HG03196 (cell line): ENCODE measurements around the gene KRT5.
"Not testable (repeated sequence)": the region's sequence is repeated elsewhere in the genome, so short reads cannot be mapped to it uniquely, and the experiment has no call there.

Experiments used
- ATAC-seq: cut with Tn5 transposase; IDR thresholded peaks from one replicate; pipeline ENCODE4 v1.9.1; 2021; ENCODE audit not compliant: unreplicated experiment

The KRT5 gene

GRCh38 chr12:52497975-52498374 lies 22.2 kb downstream of the KRT5 start:
- ATAC-seq, result no peak

DNA sequence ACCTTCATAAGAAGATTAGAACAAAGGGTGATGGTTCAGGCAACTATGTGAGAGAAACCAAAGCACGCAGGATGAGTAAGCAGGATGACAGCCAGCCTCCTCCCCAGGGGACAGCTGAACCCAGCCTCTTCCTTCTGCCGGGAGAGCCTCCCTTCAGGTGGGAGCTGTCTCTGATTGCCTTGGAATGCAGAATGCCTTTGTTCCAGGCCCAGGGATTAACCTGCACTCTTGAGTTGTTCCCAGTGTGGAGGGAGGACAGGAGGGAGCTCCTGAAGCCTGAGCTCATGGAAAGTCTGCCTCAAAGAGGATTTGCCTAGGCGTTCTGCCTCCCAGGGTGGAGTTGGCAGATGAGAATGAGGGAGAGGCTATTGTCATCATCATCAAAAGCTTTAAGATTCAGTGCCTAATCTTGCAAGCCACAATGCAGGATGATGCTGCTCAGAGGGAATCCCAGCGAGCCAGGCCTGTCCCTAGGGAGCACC lies 23.6 kb downstream of the KRT5 start:
- ATAC-seq, result no peak

GRCh38 chr12:52496054-52496453 lies 24.1 kb downstream of the KRT5 start:
- no peak for ATAC-seq

DNA sequence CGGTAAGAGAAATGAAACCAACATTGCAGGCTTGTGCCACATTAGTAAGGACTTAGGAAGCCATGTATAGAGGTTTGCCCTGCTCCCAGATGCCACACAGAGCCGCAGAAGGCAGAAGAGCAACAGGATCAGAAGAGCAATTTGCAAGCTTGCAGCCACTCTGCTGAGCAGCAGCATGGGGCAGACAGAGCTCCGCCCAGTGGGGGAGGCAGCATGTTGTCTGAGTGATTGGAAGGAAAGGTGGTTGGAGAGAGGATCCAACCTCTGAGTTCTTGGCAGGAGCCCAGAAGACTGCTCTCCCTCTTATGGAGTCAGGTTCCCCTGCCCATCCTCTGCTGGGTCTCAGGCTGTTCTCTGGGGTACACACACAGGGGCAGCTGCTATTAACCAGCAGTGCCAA lies 24.8 kb downstream of the KRT5 start:
- no peak for ATAC-seq

- ATAC-seq, result no peak
These were observed 25.7 kb downstream of the KRT5 start for GRCh38 chr12:52494518-52494917.

- ATAC-seq, result no peak
These were observed 26.1 kb downstream of the KRT5 start for GRCh38 chr12:52494100-52494499.

DNA sequence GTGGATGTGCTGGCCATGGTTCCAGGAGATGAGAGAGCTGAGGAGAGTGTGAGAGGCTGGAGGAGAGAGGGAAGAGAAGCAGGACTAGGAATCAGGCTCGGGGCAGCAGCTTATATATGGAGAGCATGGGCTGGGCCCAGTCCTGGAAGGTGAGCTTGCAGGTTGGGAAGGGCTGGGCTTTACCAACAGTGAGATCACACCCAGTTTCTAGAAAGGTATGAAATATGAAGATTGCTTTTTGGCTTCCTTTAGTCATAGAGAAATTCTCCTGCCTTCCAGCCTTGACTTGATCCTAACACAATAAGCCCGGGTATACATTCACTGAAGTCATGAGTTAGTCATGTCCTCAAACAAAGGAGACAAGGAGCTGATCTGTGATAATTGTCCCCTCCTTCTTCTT lies 27.0 kb downstream of the KRT5 start, which contains the start of gene KRT6A:
Gene KRT6A, minus strand, starts transcription at position 86 of the 400 bp plus-strand sequence. Its CDS starts 69 bp downstream, at position 17.
- no peak for ATAC-seq

DNA sequence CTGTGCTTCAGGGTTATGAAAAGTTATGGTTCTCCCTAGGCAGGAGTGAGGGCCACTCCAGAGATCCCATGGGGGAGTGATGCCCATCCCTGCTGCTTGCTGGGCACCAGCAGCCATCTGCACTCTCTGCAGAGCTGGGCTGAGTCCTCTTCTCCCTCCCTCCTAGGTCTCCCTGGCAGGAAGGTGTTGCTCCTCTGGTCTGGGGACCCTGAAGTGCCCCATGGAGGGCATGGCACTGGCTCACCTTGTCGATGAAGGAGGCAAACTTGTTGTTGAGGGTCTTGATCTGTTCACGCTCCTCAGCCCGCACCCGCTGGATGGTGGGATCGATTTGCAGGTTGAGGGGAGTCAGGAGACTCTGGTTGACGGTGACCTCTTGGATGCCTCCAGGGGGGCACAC lies 27.8 kb downstream of the KRT5 start:
- not testable (repeated sequence) for ATAC-seq

GRCh38 chr12:52491495-52491894 lies 28.7 kb downstream of the KRT5 start:
- ATAC-seq, result not testable (repeated sequence)

- ATAC-seq, result no peak
These were observed 31.5 kb downstream of the KRT5 start for GRCh38 chr12:52488736-52489135.

- not testable (repeated sequence) for ATAC-seq
These were observed 32.3 kb downstream of the KRT5 start for GRCh38 chr12:52487744-52488443.

DNA sequence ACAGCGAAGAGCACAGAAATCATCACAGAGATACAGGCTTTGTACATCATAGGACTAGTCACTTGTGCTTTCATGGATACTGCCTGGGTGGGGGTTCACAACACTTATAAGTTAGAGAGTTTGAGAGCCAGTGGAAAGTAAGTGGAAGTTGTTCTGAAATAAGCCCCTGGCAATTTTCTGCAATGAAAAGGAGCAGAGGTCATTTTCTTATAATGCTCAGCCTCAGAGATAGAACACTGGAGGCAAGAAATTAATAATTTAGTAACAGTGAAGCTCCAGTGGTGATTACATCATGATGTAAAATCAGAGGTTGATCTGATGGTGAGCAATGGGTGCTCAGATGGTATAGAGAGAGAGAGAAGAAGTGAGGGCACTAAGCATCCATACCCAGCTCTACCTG lies 33.0 kb downstream of the KRT5 start:
- ATAC-seq, result no peak

DNA sequence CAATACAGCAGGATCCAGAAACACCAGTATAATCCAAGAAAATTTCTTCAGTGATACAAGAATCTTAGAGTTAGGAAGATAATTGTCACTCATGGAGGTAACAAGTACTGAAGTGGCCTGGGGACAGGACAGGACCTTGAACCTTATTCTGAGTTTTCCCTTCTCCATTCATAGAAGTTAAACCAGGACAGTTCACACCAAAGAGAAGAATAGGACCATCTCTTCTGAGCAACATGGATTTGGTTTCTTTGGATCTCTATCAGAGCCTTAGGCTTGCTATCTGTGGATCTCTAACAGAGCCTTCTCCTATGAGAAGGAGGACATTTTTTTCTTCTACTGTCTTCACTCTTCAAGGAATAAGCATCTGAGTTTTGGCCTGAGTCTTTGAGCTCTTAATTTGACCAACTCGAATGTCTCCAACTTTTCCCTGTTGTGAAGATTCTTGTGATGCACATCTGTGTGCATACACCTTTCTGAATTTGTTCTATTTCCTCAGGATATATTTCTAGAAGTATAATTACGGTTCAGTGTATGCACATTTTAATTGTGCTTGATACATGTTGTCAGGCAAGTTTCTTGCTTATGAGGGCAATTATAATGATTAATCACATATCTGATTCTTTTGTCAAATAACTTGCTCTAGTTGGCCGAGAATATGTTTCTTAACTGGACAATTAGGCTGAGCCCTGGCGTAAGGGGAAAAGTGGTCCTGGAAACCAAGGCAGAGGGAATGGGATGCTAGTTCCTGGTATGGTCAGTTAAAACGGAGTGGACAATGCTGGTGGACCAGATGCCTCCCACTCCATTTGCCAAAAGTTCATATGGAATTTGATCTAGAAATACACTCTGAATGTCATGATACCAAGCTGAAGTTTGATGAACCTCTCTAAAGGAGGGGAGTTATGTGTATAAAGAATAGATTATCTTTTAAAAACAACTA lies 33.8 kb downstream of the KRT5 start:
- no peak for ATAC-seq

DNA sequence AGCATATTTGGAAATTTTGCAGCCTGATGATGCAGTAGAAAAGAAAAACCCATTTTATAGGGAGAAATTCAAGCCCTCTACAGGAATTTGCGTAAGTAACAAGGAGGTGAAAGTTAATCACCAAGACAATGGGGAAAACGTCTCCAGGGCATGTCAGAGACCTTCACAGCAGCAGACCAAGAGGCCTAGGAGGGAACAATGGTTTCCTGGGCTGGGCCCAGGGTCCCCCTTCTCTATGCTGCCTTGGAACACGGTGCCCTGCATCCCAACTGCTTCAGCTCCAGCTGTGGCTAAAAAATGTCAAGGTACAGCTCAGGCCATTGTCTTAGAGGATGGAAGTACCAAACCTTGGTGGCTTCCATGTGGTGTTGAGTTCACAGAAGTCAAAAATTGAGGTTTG lies 40.1 kb downstream of the KRT5 start:
- no peak for ATAC-seq

GRCh38 chr12:52477651-52478050 lies 42.5 kb downstream of the KRT5 start:
- no peak for ATAC-seq

DNA sequence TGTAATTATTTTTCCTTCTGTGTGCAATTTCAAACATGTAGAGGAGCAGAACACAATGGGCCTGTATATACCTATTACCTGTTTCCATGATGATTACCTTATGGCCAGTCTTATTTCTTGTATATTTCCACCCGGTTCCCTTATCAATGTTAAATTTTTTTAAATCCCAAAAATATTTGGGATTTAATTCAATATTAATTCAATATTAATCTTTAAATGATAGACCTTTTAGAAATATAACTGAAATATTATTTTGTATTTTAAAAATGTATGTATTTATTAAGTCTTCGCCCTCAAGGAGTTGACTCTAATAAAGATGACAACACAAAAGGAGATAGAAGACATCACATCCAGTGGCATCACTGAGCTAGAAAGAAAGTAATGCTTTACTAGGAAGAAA lies 46.0 kb downstream of the KRT5 start:
- no peak for ATAC-seq

- no peak for ATAC-seq
These were observed 46.4 kb downstream of the KRT5 start, which contains the start of gene KRT6C for GRCh38 chr12:52473768-52474167. Gene KRT6C (minus strand): TSS chr12:52473805. CDS start chr12:52473737, 68 bp downstream.

DNA sequence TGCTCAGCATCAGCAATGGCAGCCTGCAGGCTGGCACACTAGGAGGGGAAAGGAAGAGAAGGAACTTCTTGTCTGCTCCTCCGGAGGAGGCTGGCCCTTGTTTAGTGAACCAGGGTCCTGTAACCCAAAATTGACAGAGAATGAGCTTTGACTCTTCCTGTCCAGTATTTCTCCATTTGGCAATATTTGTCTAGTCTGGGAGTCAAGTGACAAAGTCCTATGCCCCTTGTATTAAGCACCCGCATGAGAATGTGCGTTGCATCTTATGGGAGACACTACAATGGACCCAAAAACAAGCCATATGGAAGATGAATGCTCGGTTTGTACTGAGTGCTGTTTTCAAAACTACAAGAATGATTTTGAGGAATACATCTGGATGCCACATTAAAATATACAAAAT lies 50.3 kb downstream of the KRT5 start:
- no peak for ATAC-seq

- ATAC-seq, result no peak
These were observed 55.3 kb downstream of the KRT5 start for GRCh38 chr12:52464897-52465296.
